DOHH2 (cell line): Measurements from ENCODE around the gene NIT1.
A peak's percentile ranks its signal among the peaks of the same experiment; 100 is the strongest.

ENCODE experiments used
- H3F3A ChIP-seq: fragments of 200-600 bp; sonication (generic), shearing (Covaris generic); 2 replicates; pipeline ENCODE4 v1.6.0; 2016; ENCODE audit warnings: antibody characterized with exemption, mild to moderate bottlenecking; ENCODE audit not compliant: control insufficient read depth, insufficient read depth
- H3K27ac ChIP-seq: fragments of 200-600 bp; sonication (generic); 2 replicates; pipeline ENCODE4 v1.5.1; 2014; ENCODE audit warnings: low read depth, mild to moderate bottlenecking, low read length, moderate library complexity
- H3K27me3 ChIP-seq: fragments of 200-600 bp; sonication (generic); 2 replicates; pipeline ENCODE4 v1.6.1; 2014; ENCODE audit warnings: mild to moderate bottlenecking, low read length, mixed read lengths; ENCODE audit not compliant: control insufficient read depth
- H3K36me3 ChIP-seq: fragments of 200-600 bp; sonication (generic); 2 replicates; pipeline ENCODE4 v1.6.1; 2014; ENCODE audit warnings: mild to moderate bottlenecking, low read length, moderate library complexity, mixed read lengths; ENCODE audit not compliant: control insufficient read depth
- H3K4me1 ChIP-seq: fragments of 200-600 bp; sonication (generic); 2 replicates; pipeline ENCODE4 v1.6.1; 2014; ENCODE audit warnings: mild to moderate bottlenecking, low read length, mixed read lengths; ENCODE audit not compliant: control insufficient read depth
- H3K4me2 ChIP-seq: fragments of 200-600 bp; sonication (generic); 2 replicates; pipeline ENCODE4 v1.6.0; 2014; ENCODE audit warnings: mild to moderate bottlenecking, low read length, moderate library complexity
- H3K4me3 ChIP-seq: fragments of 200-600 bp; sonication (generic); 2 replicates; pipeline ENCODE4 v1.5.1; 2014; ENCODE audit warnings: mild to moderate bottlenecking, low read length, mixed read lengths
- H3K79me2 ChIP-seq: fragments of 200-600 bp; sonication (generic); 2 replicates; pipeline ENCODE4 v1.6.1; 2014; ENCODE audit warnings: mild to moderate bottlenecking, low read length, mixed read lengths; ENCODE audit not compliant: control insufficient read depth
- H3K9me2 ChIP-seq: fragments of 200-600 bp; sonication (generic); replicated peaks from 2 replicates; pipeline ENCODE4 v1.6.1; 2014; ENCODE audit warnings: mild to moderate bottlenecking, low read length, mixed read lengths; ENCODE audit not compliant: control insufficient read depth
- H3K9me3 ChIP-seq: fragments of 200-600 bp; sonication (generic); 2 replicates; pipeline ENCODE4 v1.6.1; 2014; ENCODE audit warnings: antibody characterized with exemption, low read length, mixed read lengths; ENCODE audit not compliant: control insufficient read depth, insufficient read depth
- H4K20me1 ChIP-seq: fragments of 200-600 bp; sonication (generic); 2 replicates; pipeline ENCODE4 v1.6.0; 2014; ENCODE audit warnings: low read depth, mild to moderate bottlenecking, antibody characterized with exemption, low read length, moderate library complexity; ENCODE audit not compliant: control insufficient read depth, insufficient read depth
- EZH2phosphoT487 ChIP-seq: fragments of 200-600 bp; sonication (generic); IDR thresholded peaks from 2 replicates; pipeline ENCODE4 v1.6.1; 2017; ENCODE audit warnings: borderline replicate concordance, mild to moderate bottlenecking, antibody characterized with exemption, low read length, moderate library complexity, mixed read lengths
- TF ChIP-seq, protein P1 (sequence below): fragments of 200-600 bp; sonication (generic); IDR thresholded peaks from one replicate; pipeline ENCODE4 v1.5.1; 2014; ENCODE audit warnings: antibody characterized with exemption, mild to moderate bottlenecking, low read depth, low read length; ENCODE audit not compliant: poor library complexity, severe bottlenecking

Gene NIT1

DNA sequence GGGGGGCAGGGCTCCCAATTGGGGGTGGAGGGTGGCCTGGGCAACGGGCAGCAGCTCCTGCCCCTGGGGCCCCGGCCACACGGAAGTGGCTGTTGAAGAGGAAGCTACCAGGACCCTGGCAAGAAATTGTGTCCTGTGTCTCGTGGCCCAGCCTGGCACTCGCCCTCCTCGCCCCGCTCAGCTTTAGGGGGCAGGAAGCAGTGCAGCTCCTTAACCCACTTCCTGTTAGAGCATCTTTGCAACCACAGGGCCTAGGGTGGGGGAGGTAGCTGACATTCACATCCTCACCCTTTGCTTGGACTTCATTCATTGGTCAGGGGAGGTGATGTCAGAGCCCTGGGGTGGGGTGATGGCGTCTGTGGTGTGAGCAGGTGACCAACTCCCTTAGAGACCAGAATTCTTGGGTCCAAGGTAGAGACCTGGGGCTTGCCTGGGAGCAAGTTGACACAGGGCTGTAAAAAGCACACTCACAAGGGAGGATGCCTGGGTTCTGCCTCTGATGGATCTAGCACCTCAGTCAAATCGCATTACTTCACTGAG, 48.1 kb upstream of the NIT1 start, which contains the start of gene ARHGAP30:
ARHGAP30 (minus strand) TSS at position 161 of the 540 bp plus-strand sequence. CDS start 267 bp downstream, outside the sequence.
- Histone ChIP-seq H4K20me1 (peaks cover 10% of the 10 kb centered on the region; the same call in 1 of the 2 replicates), H3K9me3 (no peaks in the 10 kb centered on the region), H3K9me2 (no peaks in the 10 kb centered on the region), H3K79me2 (peaks cover 47% of the 10 kb centered on the region), H3K4me1 (peaks cover 38% of the 10 kb centered on the region), H3K4me2 (peak within 1 kb of the TSS; percentile 94), H3K27me3 (no peaks in the 10 kb centered on the region), H3F3A (peaks cover 2% of the 10 kb centered on the region; the same call in 1 of the 2 replicates), H3K4me3 (peak within 1 kb of the TSS; percentile 97), H3K36me3 (peaks cover 30% of the 10 kb centered on the region), H3K27ac (peak within 1 kb of the TSS; percentile 91)
- TF ChIP-seq EZH2phosphoT487 = no peak
- TF ChIP-seq, protein P1, sequence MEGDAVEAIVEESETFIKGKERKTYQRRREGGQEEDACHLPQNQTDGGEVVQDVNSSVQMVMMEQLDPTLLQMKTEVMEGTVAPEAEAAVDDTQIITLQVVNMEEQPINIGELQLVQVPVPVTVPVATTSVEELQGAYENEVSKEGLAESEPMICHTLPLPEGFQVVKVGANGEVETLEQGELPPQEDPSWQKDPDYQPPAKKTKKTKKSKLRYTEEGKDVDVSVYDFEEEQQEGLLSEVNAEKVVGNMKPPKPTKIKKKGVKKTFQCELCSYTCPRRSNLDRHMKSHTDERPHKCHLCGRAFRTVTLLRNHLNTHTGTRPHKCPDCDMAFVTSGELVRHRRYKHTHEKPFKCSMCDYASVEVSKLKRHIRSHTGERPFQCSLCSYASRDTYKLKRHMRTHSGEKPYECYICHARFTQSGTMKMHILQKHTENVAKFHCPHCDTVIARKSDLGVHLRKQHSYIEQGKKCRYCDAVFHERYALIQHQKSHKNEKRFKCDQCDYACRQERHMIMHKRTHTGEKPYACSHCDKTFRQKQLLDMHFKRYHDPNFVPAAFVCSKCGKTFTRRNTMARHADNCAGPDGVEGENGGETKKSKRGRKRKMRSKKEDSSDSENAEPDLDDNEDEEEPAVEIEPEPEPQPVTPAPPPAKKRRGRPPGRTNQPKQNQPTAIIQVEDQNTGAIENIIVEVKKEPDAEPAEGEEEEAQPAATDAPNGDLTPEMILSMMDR = no peak

DNA sequence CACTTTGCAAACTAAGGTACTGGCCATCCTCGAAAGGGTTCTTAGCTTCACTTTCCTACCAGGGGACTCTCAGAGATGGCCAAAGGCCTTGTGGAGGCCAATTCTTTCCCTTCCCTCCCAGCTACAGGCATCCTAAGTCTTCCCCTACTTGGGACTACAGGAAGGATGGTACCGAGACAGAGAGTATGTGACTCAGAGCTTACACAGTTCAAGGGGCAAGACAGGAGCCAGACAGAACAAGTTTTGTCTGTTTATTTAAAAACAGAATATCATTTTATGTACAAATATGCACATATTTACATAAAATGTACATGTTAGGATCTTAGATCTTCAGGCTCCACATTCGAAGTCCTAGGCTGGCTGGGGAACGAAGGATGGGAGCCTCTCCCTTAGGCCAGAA, 47.1 kb upstream of the NIT1 start:
- no peak for TF ChIP-seq EZH2phosphoT487
- TF ChIP-seq, protein P1 = no peak
- peaks cover 10% of the 10 kb centered on the region; the same call in 1 of the 2 replicates for H4K20me1 ChIP-seq
- H3K79me2 ChIP-seq = peaks cover 39% of the 10 kb centered on the region
- no peaks in the 10 kb centered on the region for H3K27me3 ChIP-seq
- no peak overlapping the region for H3K4me3 ChIP-seq
- no peaks in the 10 kb centered on the region for H3K9me2 ChIP-seq
- H3K27ac ChIP-seq = no peak overlapping the region
- peaks cover 30% of the 10 kb centered on the region for H3K36me3 ChIP-seq
- H3K9me3 ChIP-seq = no peaks in the 10 kb centered on the region
- peaks cover 38% of the 10 kb centered on the region for H3K4me1 ChIP-seq
- peaks cover 2% of the 10 kb centered on the region; the same call in 1 of the 2 replicates for H3F3A ChIP-seq
- no peak overlapping the region for H3K4me2 ChIP-seq

DNA sequence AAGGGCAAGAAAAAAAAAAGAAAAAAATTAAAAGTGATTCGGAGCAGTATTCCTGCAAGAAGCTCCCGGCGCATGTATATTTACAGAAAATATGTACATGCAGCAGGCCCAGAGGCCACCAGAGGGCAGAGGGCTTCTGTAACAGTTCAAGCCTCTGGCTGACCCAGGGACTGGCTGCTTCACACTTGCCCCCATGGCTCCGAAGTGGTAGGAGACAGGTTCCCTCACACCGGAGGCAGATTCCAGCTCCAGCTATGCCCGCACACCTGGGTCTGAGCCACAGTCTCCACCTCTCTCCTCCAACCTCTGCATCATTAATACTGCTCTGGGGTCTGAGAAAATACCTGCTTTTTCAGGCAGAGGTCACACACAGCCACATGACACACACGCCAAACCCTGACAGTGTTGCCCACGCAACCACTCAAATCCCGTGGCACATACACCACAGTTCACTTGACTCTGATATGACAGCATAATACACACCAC, 46.0 kb upstream of the NIT1 start:
- no peaks in the 10 kb centered on the region for H3K9me2 ChIP-seq
- H3F3A ChIP-seq = peaks cover 2% of the 10 kb centered on the region; the same call in 1 of the 2 replicates
- no peak overlapping the region for H3K27ac ChIP-seq
- TF ChIP-seq, protein P1 = peak; percentile 61
- no peak for TF ChIP-seq EZH2phosphoT487
- H3K79me2 ChIP-seq = peaks cover 28% of the 10 kb centered on the region
- peaks cover 4% of the 10 kb centered on the region; the same call in 1 of the 2 replicates for H4K20me1 ChIP-seq
- H3K9me3 ChIP-seq = no peaks in the 10 kb centered on the region
- no peak overlapping the region for H3K4me2 ChIP-seq
- H3K4me3 ChIP-seq = no peak overlapping the region
- H3K36me3 ChIP-seq = peaks cover 20% of the 10 kb centered on the region
- H3K4me1 ChIP-seq = peaks cover 34% of the 10 kb centered on the region
- no peaks in the 10 kb centered on the region for H3K27me3 ChIP-seq
